Esophagus squamous epithelium (tissue), 4 donors: ENCODE measurements around the gene VPS37B.

Experiments
- POLR2A ChIP-seq, 4 donors: fragments of 450-650 bp; IDR thresholded peaks; one replicate each; pipeline ENCODE4 v1.6.1; 2017; ENCODE audit warnings: antibody characterized with exemption in 4 of 4, mild to moderate bottlenecking in 4 of 4, moderate library complexity in 3 of 4
- TF ChIP-seq, protein P1 (sequence below), 6 experiments: fragments of 450-650 bp in 4 of 6; fragments of 200-600 bp in 2 of 6; sonication (generic) in 2 of 6; IDR thresholded peaks; one replicate each; pipeline ENCODE4 v1.5.1; 2016 to 2019; ENCODE audit warnings: antibody characterized with exemption in 6 of 6, mild to moderate bottlenecking in 4 of 6, moderate library complexity in 4 of 6

DNA sequence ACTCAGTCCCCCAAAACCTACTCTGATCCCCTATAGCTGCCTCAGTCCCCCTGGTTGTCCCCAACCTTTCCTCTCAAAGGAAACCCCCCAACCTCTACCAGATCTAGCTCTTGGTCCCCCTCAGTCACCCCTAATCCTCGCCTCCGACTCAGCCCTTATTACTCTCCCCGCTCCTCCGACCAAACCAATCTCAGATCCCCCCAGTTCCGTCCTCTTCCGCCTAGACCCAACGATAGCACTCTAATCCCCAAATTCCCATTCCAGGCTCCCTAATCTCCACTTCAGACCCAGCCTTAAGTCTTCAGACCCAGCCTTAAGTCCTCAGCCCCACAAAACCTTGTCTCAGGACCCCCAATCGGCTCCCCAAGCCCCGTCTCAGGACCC lies 612 bp downstream of the VPS37B start:
- TF ChIP-seq, protein P1, sequence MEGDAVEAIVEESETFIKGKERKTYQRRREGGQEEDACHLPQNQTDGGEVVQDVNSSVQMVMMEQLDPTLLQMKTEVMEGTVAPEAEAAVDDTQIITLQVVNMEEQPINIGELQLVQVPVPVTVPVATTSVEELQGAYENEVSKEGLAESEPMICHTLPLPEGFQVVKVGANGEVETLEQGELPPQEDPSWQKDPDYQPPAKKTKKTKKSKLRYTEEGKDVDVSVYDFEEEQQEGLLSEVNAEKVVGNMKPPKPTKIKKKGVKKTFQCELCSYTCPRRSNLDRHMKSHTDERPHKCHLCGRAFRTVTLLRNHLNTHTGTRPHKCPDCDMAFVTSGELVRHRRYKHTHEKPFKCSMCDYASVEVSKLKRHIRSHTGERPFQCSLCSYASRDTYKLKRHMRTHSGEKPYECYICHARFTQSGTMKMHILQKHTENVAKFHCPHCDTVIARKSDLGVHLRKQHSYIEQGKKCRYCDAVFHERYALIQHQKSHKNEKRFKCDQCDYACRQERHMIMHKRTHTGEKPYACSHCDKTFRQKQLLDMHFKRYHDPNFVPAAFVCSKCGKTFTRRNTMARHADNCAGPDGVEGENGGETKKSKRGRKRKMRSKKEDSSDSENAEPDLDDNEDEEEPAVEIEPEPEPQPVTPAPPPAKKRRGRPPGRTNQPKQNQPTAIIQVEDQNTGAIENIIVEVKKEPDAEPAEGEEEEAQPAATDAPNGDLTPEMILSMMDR (IDR thresholded peaks at IDR 0.05): no peak
- no peak for TF ChIP-seq POLR2A (IDR thresholded peaks at IDR 0.05)
